Fibroblast of lung (primary cell): ENCODE results near the gene SYNDIG1L. TPM values are rescaled to one million over a fixed set of nuclear protein-coding genes. Genes with fewer than 3 reads are reported as not detected.
A peak's percentile ranks its signal among the peaks of the same experiment; 100 is the strongest.

Experiments
- DNase-seq, 2 donors: peaks; one replicate each; pipeline versions ENCODE4 v3.0.0 to v3.0.0-alpha.2; 2010; ENCODE audit warnings: low read depth in 2 of 2
- H2AFZ ChIP-seq: 2 replicates; pipeline ENCODE4 v1.5.1; 2012; ENCODE audit warnings: low read length, control low read depth, inconsistent platforms
- H3K27ac ChIP-seq: 2 replicates; pipeline ENCODE4 v1.5.1; 2011; ENCODE audit warnings: low read length, control low read depth; ENCODE audit not compliant: insufficient read depth
- H3K27me3 ChIP-seq: 2 replicates; pipeline ENCODE4 v1.5.1; 2011; ENCODE audit warnings: mild to moderate bottlenecking, low read length; ENCODE audit not compliant: control insufficient read depth, insufficient read depth
- H3K36me3 ChIP-seq: 2 replicates; pipeline ENCODE4 v1.5.1; 2011; ENCODE audit warnings: low read length; ENCODE audit not compliant: control insufficient read depth, insufficient read depth
- H3K4me1 ChIP-seq: 2 replicates; pipeline ENCODE4 v1.5.1; 2011; ENCODE audit warnings: low read length; ENCODE audit not compliant: control insufficient read depth, insufficient read depth; ENCODE audit errors: extremely low read depth
- H3K4me2 ChIP-seq: 2 replicates; pipeline ENCODE4 v1.5.1; 2011; ENCODE audit warnings: low read length, control low read depth; ENCODE audit not compliant: insufficient read depth; ENCODE audit errors: extremely low read depth
- H3K4me3 ChIP-seq, 4 experiments: fragments of 200-600 bp in 1 of 4; sonication (generic) in 1 of 4; replicated peaks in 1 of 4; 2 replicates each; pipeline ENCODE4 v1.5.1; 2011 to 2016; ENCODE audit warnings: low read length in 4 of 4, low read depth in 3 of 4, mild to moderate bottlenecking in 3 of 4, control low read depth in 2 of 4, inconsistent platforms in 1 of 4, mixed read lengths in 1 of 4; ENCODE audit not compliant: insufficient read depth in 1 of 4; ENCODE audit errors: control extremely low read depth in 1 of 4
- H3K79me2 ChIP-seq: 2 replicates; pipeline ENCODE4 v1.5.1; 2012; ENCODE audit warnings: mild to moderate bottlenecking, low read length, inconsistent platforms; ENCODE audit not compliant: control insufficient read depth, insufficient read depth
- H3K9ac ChIP-seq: 2 replicates; pipeline ENCODE4 v1.5.1; 2011; ENCODE audit warnings: mild to moderate bottlenecking, low read length, control low read depth; ENCODE audit not compliant: insufficient read depth
- H3K9me3 ChIP-seq: 2 replicates; pipeline ENCODE4 v1.5.1; 2012; ENCODE audit warnings: low read depth, low read length; ENCODE audit not compliant: control insufficient read depth, insufficient read depth
- H4K20me1 ChIP-seq: 2 replicates; pipeline ENCODE4 v1.5.1; 2011; ENCODE audit warnings: low read length; ENCODE audit not compliant: control insufficient read depth, insufficient read depth; ENCODE audit errors: extremely low read depth
- CTCF ChIP-seq, 2 donors: IDR thresholded peaks in 1 of 2; conservative IDR thresholded peaks in 1 of 2; 1 replicate in 1 of 2; 2 replicates in 1 of 2; pipeline ENCODE4 v1.5.1; 2011 to 2012; ENCODE audit warnings: low read length in 2 of 2, control low read depth in 1 of 2, inconsistent platforms in 1 of 2, low read depth in 1 of 2, mild to moderate bottlenecking in 1 of 2
- EZH2 ChIP-seq: IDR thresholded peaks from 2 replicates; pipeline ENCODE4 v1.5.1; 2012; ENCODE audit warnings: low read length, control low read depth, mild to moderate bottlenecking; ENCODE audit errors: missing control alignments
- polyA plus RNA-seq, 2 donors: library from polyadenylated mRNA; depleted of rRNA in 1 of 2; stranded (reverse) in 1 of 2; unstranded in 1 of 2; fragments of >200 nt; gene quantifications; 2 replicates each; pipeline ENCODE4 v1.2.1, GENCODE V29; 2011 to 2012; ENCODE audit warnings: missing spikeins in 1 of 2
- total RNA-seq: library from RNA; depleted of rRNA; stranded (reverse); fragments of >200 nt; gene quantifications from 2 replicates; pipeline ENCODE4 v1.2.1, GENCODE V29; 2014

The SYNDIG1L gene
- total and polyA plus RNA-seq, 2 donors (not counting 1 experiment from before 2014, with no cell fraction given) = not detected

- no peaks in the 10 kb centered on the region for H3K79me2 ChIP-seq
- peaks cover 15% of the 10 kb centered on the region for H3K27me3 ChIP-seq
- H3K27ac ChIP-seq = no peak overlapping the region
- no peak overlapping the region for H3K4me2 ChIP-seq
- TF ChIP-seq EZH2 (no peak), CTCF (conservative IDR thresholded peaks at IDR 0.05 in 1 of 2, IDR thresholded peaks at IDR 0.05 in 1 of 2; ENCODE audit: low read depth in 1 of 2, low read length in 2 of 2) (no peak)
- H3K9me3 ChIP-seq = no peaks in the 10 kb centered on the region
- H2AFZ ChIP-seq = no peak overlapping the region
- no peak overlapping the region for H3K4me3 ChIP-seq
- H3K36me3 ChIP-seq = no peaks in the 10 kb centered on the region
- no peaks in the 10 kb centered on the region for H4K20me1 ChIP-seq
- H3K4me1 ChIP-seq = no peaks in the 10 kb centered on the region
- no peak overlapping the region for H3K9ac ChIP-seq
- peak in 1 of 2 donors; percentile 17 for DNase-seq
Measured at GRCh38 chr14:74425525-74426201, 347 bp downstream of the SYNDIG1L start.

- Histone ChIP-seq H3K4me2 (no peak overlapping the region), H3K79me2 (no peaks in the 10 kb centered on the region), H3K36me3 (no peaks in the 10 kb centered on the region), H3K4me3 (no peak overlapping the region), H3K27ac (no peak overlapping the region), H3K9ac (no peak overlapping the region), H3K27me3 (peaks cover 19% of the 10 kb centered on the region), H4K20me1 (no peaks in the 10 kb centered on the region), H3K9me3 (no peaks in the 10 kb centered on the region), H2AFZ (no peak overlapping the region), H3K4me1 (no peaks in the 10 kb centered on the region)
- no peak for TF ChIP-seq CTCF (conservative IDR thresholded peaks at IDR 0.05 in 1 of 2, IDR thresholded peaks at IDR 0.05 in 1 of 2; ENCODE audit: low read depth in 1 of 2, low read length in 2 of 2)
- TF ChIP-seq EZH2 = no peak
- no peak for DNase-seq
Measured at GRCh38 chr14:74424606-74425005, 1.4 kb downstream of the SYNDIG1L start.

- no peaks in the 10 kb centered on the region for H4K20me1 ChIP-seq
- no peaks in the 10 kb centered on the region for H3K36me3 ChIP-seq
- H3K4me3 ChIP-seq = no peak overlapping the region
- H3K27ac ChIP-seq = no peak overlapping the region
- H3K4me1 ChIP-seq = no peaks in the 10 kb centered on the region
- no peaks in the 10 kb centered on the region for H3K9me3 ChIP-seq
- H3K79me2 ChIP-seq = no peaks in the 10 kb centered on the region
- TF ChIP-seq CTCF (conservative IDR thresholded peaks at IDR 0.05 in 1 of 2, IDR thresholded peaks at IDR 0.05 in 1 of 2; ENCODE audit: low read depth in 1 of 2, low read length in 2 of 2) (no peak), EZH2 (no peak)
- no peak overlapping the region for H3K4me2 ChIP-seq
- no peak overlapping the region for H2AFZ ChIP-seq
- DNase-seq = no peak
- H3K9ac ChIP-seq = no peak overlapping the region
- peaks cover 25% of the 10 kb centered on the region for H3K27me3 ChIP-seq
Measured at GRCh38 chr14:74423246-74423645, 2.8 kb downstream of the SYNDIG1L start.
